Sigmoid colon (tissue), 7 donors: ENCODE data around the gene GDPD5. TPM values are rescaled to one million over a fixed set of nuclear protein-coding genes. Genes with fewer than 3 reads are reported as not detected.

Experiments
- DNase-seq: peaks from one replicate; pipeline ENCODE4 v3.0.0-alpha.2; 2019
- H3K27ac ChIP-seq, 4 donors: fragments of 200-600 bp; sonication (generic); one replicate each; pipeline ENCODE4 v1.5.1; 2016 to 2019; ENCODE audit warnings: mild to moderate bottlenecking in 1 of 4
- H3K27me3 ChIP-seq, 3 donors: fragments of 200-600 bp; sonication (generic); one replicate each; pipeline ENCODE4 v1.5.1; 2019; ENCODE audit warnings: mild to moderate bottlenecking in 1 of 3
- H3K36me3 ChIP-seq, 4 donors: fragments of 200-600 bp; sonication (generic); one replicate each; pipeline ENCODE4 v1.5.1; 2016 to 2019
- H3K4me1 ChIP-seq, 4 donors: fragments of 200-600 bp; sonication (generic); one replicate each; pipeline ENCODE4 v1.5.1; 2017 to 2019
- H3K4me3 ChIP-seq, 4 donors: fragments of 200-600 bp; sonication (generic); one replicate each; pipeline ENCODE4 v1.5.1; 2017 to 2019; ENCODE audit warnings: mild to moderate bottlenecking in 2 of 4, moderate library complexity in 1 of 4
- H3K9me3 ChIP-seq, 4 donors: fragments of 200-600 bp in 3 of 4; sonication (generic) in 3 of 4; one replicate each; pipeline versions ENCODE4 v1.5.1 to v1.6.1; 2013 to 2019
- CTCF ChIP-seq, 4 experiments: fragments of 450-650 bp in 3 of 4; fragments of 200-600 bp in 1 of 4; IDR thresholded peaks; one replicate each; pipeline ENCODE4 v1.5.1; 2016 to 2019; ENCODE audit warnings: antibody characterized with exemption in 4 of 4, mild to moderate bottlenecking in 3 of 4, moderate library complexity in 2 of 4
- EP300 ChIP-seq, 4 donors: sonication (generic); formaldehyde crosslinking; IDR thresholded peaks; one replicate each; pipeline ENCODE4 v1.6.1; 2017; ENCODE audit warnings: antibody characterized with exemption in 4 of 4
- POLR2A ChIP-seq, 2 donors: fragments of 450-650 bp; IDR thresholded peaks; one replicate each; pipeline ENCODE4 v1.6.1; 2016; ENCODE audit warnings: antibody characterized with exemption in 2 of 2, mild to moderate bottlenecking in 2 of 2, moderate library complexity in 2 of 2
- POLR2AphosphoS5 ChIP-seq, 4 donors: sonication (generic); formaldehyde crosslinking; IDR thresholded peaks; one replicate each; pipeline ENCODE4 v1.6.1; 2017; ENCODE audit warnings: antibody characterized with exemption in 4 of 4
- WGBS, 2 donors: extraction: QIAGEN DNeasy Blood & Tissue Kit; methylation state at CpG; one replicate each; pipeline ENCODE4 v1.1.7; 2013; 5-methylcytosine and 5-hydroxymethylcytosine counted together
- intact Hi-C: fragments of 100-400 bp; cut with DNase I; formaldehyde crosslinking; loops from one replicate; pipeline ENCODE4 v1.15.1; 2023
- polyA plus RNA-seq, 3 donors: library from polyadenylated mRNA; stranded (reverse); fragments of 200-250 nt; gene quantifications; one replicate each; pipeline ENCODE4 v1.2.3, GENCODE V29; 2013
- total RNA-seq, 4 donors: library from RNA; depleted of rRNA; stranded (reverse); fragments of >200 nt; gene quantifications; one replicate each; pipeline ENCODE4 v1.1.0, GENCODE V29; 2016
- donor health status: healthy with polysubstance abuse.
- donor health status: Bipolar disorder and iron deficiency.
- donor health status: healthy.

Gene GDPD5
- total and polyA plus RNA-seq, 7 donors, result 2.4 to 8.1 (median 5.8) TPM; not detected in 1

- intact Hi-C loops, result no loop called here
- Histone ChIP-seq H3K4me1 (no peaks in the 10 kb centered on the region), H3K27me3 (no peaks in the 10 kb centered on the region), H3K9me3 (no peaks in the 10 kb centered on the region), H3K4me3 (no peak overlapping the region), H3K27ac (no peak overlapping the region), H3K36me3 (no peaks in the 10 kb centered on the region)
- 94 to 95% methylated on average over 4 of the region's 4 CpGs for WGBS, 2 donors
- TF ChIP-seq POLR2A (IDR thresholded peaks at IDR 0.05), result no peak
- TF ChIP-seq EP300 (IDR thresholded peaks at IDR 0.05), result no peak
- TF ChIP-seq CTCF (IDR thresholded peaks at IDR 0.05), result no peak
- no peak for TF ChIP-seq POLR2AphosphoS5 (IDR thresholded peaks at IDR 0.05)
- no peak for DNase-seq
Observed at GRCh38 chr11:75541193-75542087, 15.7 kb upstream of the GDPD5 start.

GRCh38 chr11:75539459-75540334 is 14.0 kb upstream of the GDPD5 start:
- WGBS, 2 donors, result 84 to 89% methylated on average over 9 of the region's 9 CpGs
- Histone ChIP-seq H3K27ac (no peak overlapping the region), H3K9me3 (no peaks in the 10 kb centered on the region), H3K36me3 (no peaks in the 10 kb centered on the region), H3K4me3 (no peak overlapping the region), H3K4me1 (no peaks in the 10 kb centered on the region), H3K27me3 (no peaks in the 10 kb centered on the region)
- intact Hi-C loops, result loop anchor here (10.0 kb wide), 1 partner anchor 255 kb away; no protein-coding TSS in a partner anchor
- DNase-seq, result no peak
- TF ChIP-seq CTCF (IDR thresholded peaks at IDR 0.05) (no peak), EP300 (IDR thresholded peaks at IDR 0.05) (no peak), POLR2A (IDR thresholded peaks at IDR 0.05) (no peak), POLR2AphosphoS5 (IDR thresholded peaks at IDR 0.05) (no peak)

- no peak overlapping the region for H3K27ac ChIP-seq
- H3K36me3 ChIP-seq, result no peaks in the 10 kb centered on the region
- 74 to 77% methylated on average over 11 of the region's 11 CpGs for WGBS, 2 donors
- H3K4me1 ChIP-seq, result no peaks in the 10 kb centered on the region
- no peaks in the 10 kb centered on the region for H3K9me3 ChIP-seq
- TF ChIP-seq CTCF (IDR thresholded peaks at IDR 0.05), result no peak
- TF ChIP-seq POLR2AphosphoS5 (IDR thresholded peaks at IDR 0.05), result no peak
- no peak for TF ChIP-seq POLR2A (IDR thresholded peaks at IDR 0.05)
- TF ChIP-seq EP300 (IDR thresholded peaks at IDR 0.05), result no peak
- intact Hi-C loops, result loop anchor here (10.0 kb wide), 1 partner anchor 254 kb away; no protein-coding TSS in a partner anchor
- DNase-seq, result no peak
- no peaks in the 10 kb centered on the region for H3K27me3 ChIP-seq
- H3K4me3 ChIP-seq, result no peak overlapping the region
Observed at GRCh38 chr11:75538150-75538942, 12.6 kb upstream of the GDPD5 start.

GRCh38 chr11:75537740-75538139 is 12.0 kb upstream of the GDPD5 start:
- H3K27ac ChIP-seq, result no peak overlapping the region
- no peak for DNase-seq
- H3K36me3 ChIP-seq, result no peaks in the 10 kb centered on the region
- H3K4me1 ChIP-seq, result no peaks in the 10 kb centered on the region
- H3K27me3 ChIP-seq, result no peaks in the 10 kb centered on the region
- TF ChIP-seq CTCF (IDR thresholded peaks at IDR 0.05), result no peak
- TF ChIP-seq EP300 (IDR thresholded peaks at IDR 0.05), result no peak
- no peak for TF ChIP-seq POLR2AphosphoS5 (IDR thresholded peaks at IDR 0.05)
- TF ChIP-seq POLR2A (IDR thresholded peaks at IDR 0.05), result no peak
- intact Hi-C loops, result loop anchor here (10.0 kb wide), 1 partner anchor 253 kb away; no protein-coding TSS in a partner anchor
- H3K4me3 ChIP-seq, result no peak overlapping the region
- H3K9me3 ChIP-seq, result no peaks in the 10 kb centered on the region
- 89 to 90% methylated on average over 5 of the region's 5 CpGs for WGBS, 2 donors
